HL-60 (cell line): ENCODE measurements around the gene AGAP1.

Experiments
- DNase-seq, 2 experiments: peaks; one replicate each; pipeline ENCODE4 v3.0.0-alpha.2; 2010 to 2020; ENCODE audit warnings: low read depth in 1 of 2, low spot score in 1 of 2
- H3K27ac ChIP-seq: fragments of 250-450 bp; sonication (Bioruptor Pico); replicated peaks from 2 replicates; pipeline ENCODE4 v1.5.1; 2020; ENCODE audit warnings: mild to moderate bottlenecking, moderate library complexity
- H3K27me3 ChIP-seq: fragments of 250-450 bp; sonication (Bioruptor Pico); 2 replicates; pipeline ENCODE4 v1.5.1; 2021; ENCODE audit warnings: mild to moderate bottlenecking, moderate library complexity; ENCODE audit not compliant: insufficient read depth, poor library complexity, severe bottlenecking
- H3K4me3 ChIP-seq: replicated peaks from 2 replicates; pipeline ENCODE4 v1.5.1; 2011; ENCODE audit warnings: mild to moderate bottlenecking, control low read depth, low read length; ENCODE audit not compliant: insufficient read depth
- GABPA ChIP-seq: IDR thresholded peaks from 2 replicates; pipeline ENCODE4 v1.6.1; 2012; ENCODE audit warnings: low read depth
- POLR2AphosphoS5 ChIP-seq: IDR thresholded peaks from 2 replicates; pipeline ENCODE4 v1.6.1; 2012; ENCODE audit warnings: low read depth
- SPI1 ChIP-seq: IDR thresholded peaks from 2 replicates; pipeline ENCODE4 v1.6.1; 2012; ENCODE audit warnings: low read depth, mild to moderate bottlenecking, borderline replicate concordance
- TF ChIP-seq, protein P1 (sequence below): IDR thresholded peaks from one replicate; pipeline ENCODE4 v1.5.1; 2011; ENCODE audit warnings: low read length, control low read depth, inconsistent platforms; ENCODE audit not compliant: insufficient read depth
- TF ChIP-seq, protein P2 (sequence below): IDR thresholded peaks from 2 replicates; pipeline ENCODE4 v1.6.1; 2012; ENCODE audit warnings: low read depth; ENCODE audit not compliant: insufficient replicate concordance

Gene AGAP1

DNA sequence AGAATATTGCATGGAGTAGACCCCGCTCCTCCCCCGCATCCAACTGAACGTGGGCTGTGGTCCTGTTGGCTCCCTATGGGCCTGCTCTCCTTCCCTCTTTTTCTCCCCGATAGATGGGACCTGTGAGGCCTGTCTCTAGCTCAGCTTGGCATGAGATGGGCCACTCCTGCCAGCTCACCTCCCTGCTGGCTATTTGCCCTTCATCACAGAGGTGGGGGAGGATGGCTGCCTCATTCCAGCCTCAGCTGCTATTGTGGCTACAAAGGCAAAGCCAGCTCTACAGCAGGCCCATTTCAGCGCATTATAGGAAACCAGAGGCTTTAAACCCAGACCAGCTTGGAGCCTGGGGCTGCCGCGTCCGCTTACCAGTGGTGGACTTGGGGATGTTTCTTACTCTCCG, 360.4 kb downstream of the AGAP1 start:
- DNase-seq, result no peak

DNA sequence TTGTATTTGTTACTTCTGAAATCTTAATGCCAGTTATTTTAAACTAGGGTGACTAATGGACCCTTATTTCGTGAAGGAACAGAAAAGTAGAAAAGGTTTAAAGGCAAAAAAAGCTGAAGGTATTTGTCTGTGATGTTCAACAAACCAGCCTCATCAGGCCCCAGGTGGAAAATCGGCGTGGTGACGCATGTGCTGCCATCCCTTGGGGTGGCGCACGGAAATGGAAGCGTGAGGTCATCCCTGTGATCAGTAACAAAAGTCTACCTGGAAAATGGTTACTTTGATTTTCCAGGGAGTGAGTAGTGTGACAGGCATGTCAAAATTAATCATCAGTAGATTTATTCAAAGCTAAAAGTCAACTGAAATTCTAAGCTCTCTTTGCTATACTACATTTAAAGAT, 361.2 kb downstream of the AGAP1 start:
- H3K4me3 ChIP-seq, result no peak overlapping the region
- H3K27me3 ChIP-seq, result no peaks in the 10 kb centered on the region
- no peak for DNase-seq
- no peak overlapping the region for H3K27ac ChIP-seq
- TF ChIP-seq POLR2AphosphoS5 (no peak), GABPA (no peak), SPI1 (no peak)
- TF ChIP-seq, protein P1, sequence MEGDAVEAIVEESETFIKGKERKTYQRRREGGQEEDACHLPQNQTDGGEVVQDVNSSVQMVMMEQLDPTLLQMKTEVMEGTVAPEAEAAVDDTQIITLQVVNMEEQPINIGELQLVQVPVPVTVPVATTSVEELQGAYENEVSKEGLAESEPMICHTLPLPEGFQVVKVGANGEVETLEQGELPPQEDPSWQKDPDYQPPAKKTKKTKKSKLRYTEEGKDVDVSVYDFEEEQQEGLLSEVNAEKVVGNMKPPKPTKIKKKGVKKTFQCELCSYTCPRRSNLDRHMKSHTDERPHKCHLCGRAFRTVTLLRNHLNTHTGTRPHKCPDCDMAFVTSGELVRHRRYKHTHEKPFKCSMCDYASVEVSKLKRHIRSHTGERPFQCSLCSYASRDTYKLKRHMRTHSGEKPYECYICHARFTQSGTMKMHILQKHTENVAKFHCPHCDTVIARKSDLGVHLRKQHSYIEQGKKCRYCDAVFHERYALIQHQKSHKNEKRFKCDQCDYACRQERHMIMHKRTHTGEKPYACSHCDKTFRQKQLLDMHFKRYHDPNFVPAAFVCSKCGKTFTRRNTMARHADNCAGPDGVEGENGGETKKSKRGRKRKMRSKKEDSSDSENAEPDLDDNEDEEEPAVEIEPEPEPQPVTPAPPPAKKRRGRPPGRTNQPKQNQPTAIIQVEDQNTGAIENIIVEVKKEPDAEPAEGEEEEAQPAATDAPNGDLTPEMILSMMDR, result no peak
- TF ChIP-seq, protein P2, sequence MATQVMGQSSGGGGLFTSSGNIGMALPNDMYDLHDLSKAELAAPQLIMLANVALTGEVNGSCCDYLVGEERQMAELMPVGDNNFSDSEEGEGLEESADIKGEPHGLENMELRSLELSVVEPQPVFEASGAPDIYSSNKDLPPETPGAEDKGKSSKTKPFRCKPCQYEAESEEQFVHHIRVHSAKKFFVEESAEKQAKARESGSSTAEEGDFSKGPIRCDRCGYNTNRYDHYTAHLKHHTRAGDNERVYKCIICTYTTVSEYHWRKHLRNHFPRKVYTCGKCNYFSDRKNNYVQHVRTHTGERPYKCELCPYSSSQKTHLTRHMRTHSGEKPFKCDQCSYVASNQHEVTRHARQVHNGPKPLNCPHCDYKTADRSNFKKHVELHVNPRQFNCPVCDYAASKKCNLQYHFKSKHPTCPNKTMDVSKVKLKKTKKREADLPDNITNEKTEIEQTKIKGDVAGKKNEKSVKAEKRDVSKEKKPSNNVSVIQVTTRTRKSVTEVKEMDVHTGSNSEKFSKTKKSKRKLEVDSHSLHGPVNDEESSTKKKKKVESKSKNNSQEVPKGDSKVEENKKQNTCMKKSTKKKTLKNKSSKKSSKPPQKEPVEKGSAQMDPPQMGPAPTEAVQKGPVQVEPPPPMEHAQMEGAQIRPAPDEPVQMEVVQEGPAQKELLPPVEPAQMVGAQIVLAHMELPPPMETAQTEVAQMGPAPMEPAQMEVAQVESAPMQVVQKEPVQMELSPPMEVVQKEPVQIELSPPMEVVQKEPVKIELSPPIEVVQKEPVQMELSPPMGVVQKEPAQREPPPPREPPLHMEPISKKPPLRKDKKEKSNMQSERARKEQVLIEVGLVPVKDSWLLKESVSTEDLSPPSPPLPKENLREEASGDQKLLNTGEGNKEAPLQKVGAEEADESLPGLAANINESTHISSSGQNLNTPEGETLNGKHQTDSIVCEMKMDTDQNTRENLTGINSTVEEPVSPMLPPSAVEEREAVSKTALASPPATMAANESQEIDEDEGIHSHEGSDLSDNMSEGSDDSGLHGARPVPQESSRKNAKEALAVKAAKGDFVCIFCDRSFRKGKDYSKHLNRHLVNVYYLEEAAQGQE, result no peak

More for the DNA sequence above, 360.4 kb downstream of the AGAP1 start:
- Histone ChIP-seq H3K27ac (no peak overlapping the region), H3K27me3 (no peaks in the 10 kb centered on the region), H3K4me3 (no peak overlapping the region)
- TF ChIP-seq SPI1 (no peak), GABPA (no peak)
- TF ChIP-seq, protein P1, result no peak

DNA sequence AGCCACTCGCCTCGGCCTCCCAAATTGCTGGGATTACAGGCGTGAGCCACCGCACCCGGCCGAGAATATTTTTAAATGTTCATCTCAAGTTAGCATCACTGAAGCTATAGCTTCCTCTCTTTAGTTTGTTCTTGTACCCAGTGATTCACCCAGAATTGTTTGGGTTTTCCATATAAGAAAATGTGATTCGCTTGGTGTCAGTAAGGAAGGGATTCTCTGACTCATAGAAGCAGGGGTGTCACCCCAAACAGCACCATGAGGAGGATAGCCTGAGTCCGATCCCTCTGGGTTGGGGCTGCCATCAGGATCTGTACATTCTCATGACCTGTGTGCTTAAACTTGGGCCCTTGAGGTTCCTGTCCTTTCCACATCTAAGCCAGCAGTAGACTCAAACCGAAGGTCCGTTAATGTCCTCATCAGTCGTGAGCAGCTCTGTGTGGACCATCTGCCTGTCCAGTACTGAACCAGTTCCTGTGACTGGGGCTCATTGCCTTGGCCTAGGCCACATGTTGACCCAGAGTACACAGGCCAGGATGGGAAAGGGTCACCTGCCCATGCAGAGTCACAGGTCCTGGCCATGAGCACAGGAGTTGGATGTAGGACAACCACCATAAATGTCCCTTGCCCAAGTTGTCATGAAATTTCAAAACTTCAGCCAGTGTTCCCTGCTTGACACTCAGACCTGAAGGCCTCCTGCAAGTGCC, 362.5 kb downstream of the AGAP1 start:
- DNase-seq, result no peak
- TF ChIP-seq, protein P1, result no peak
- TF ChIP-seq POLR2AphosphoS5 (no peak), SPI1 (no peak), GABPA (no peak)
- TF ChIP-seq, protein P2, result no peak
- H3K27me3 ChIP-seq, result no peaks in the 10 kb centered on the region
- H3K27ac ChIP-seq, result no peak overlapping the region
- no peak overlapping the region for H3K4me3 ChIP-seq

DNA sequence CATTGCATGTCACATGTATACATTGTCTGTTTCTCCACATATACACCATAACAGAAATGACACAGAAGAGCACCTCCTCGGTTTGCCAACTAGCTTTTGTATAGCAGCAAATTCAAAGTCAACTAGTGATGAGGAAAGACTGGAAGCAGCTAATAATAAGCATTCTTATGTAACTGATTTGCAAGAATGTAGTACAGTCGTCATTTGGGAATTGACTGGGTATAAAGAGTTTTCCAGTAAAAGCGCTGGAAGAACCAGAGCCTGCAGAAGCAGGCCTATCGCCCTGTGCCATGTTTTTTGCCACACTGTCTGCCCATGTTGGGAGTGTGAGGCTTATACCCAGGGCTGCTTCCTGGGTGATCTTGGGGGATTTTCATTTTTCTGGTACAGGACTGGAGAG, 363.8 kb downstream of the AGAP1 start:
- no peaks in the 10 kb centered on the region for H3K27me3 ChIP-seq
- no peak for DNase-seq
- no peak for TF ChIP-seq SPI1
- TF ChIP-seq GABPA, result no peak
- no peak for TF ChIP-seq POLR2AphosphoS5
- TF ChIP-seq, protein P1, result no peak
- TF ChIP-seq, protein P2, result no peak
- no peak overlapping the region for H3K4me3 ChIP-seq
- H3K27ac ChIP-seq, result no peak overlapping the region
